CMK (cell line): Measurements from ENCODE around the gene GGT6.

Source experiments
- DNase-seq: peaks from one replicate; pipeline ENCODE4 v3.0.0-alpha.2; 2010; ENCODE audit warnings: low read depth

Gene GGT6

GRCh38 chr17:4551796-4552525 lies 8.4 kb downstream of the GGT6 start:
- no peak for DNase-seq

GRCh38 chr17:4551141-4551540 lies 9.2 kb downstream of the GGT6 start:
- DNase-seq, result no peak

DNA sequence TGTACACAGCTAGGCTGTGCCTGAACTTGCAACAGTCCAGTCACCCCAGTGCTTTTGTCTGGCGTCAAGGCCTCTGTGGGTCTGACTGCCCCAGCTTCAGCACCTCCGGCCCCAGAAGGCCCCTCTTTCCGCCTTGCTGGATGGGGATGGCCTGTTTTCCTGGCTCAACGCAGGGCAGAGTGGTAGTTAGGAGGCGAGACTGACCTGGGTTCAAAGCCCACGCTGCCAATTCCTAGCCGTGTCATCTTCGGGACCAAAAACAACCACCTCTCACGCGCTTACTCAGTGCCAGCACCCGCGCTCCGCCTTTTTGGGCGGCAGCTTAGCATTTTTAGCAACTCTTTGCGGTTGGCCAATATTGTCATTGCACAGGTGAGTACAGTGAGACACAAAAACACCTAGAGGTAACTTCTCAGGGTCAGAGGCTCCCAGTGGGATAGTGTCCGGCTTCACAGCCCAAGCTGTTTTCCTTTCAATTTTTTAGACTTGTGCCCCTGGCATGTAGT lies 9.8 kb downstream of the GGT6 start:
- DNase-seq, result no peak

- no peak for DNase-seq
Measured at GRCh38 chr17:4549781-4550533, 10.4 kb downstream of the GGT6 start.

GRCh38 chr17:4548721-4549531 lies 11.5 kb downstream of the GGT6 start:
- DNase-seq, result no peak

DNA sequence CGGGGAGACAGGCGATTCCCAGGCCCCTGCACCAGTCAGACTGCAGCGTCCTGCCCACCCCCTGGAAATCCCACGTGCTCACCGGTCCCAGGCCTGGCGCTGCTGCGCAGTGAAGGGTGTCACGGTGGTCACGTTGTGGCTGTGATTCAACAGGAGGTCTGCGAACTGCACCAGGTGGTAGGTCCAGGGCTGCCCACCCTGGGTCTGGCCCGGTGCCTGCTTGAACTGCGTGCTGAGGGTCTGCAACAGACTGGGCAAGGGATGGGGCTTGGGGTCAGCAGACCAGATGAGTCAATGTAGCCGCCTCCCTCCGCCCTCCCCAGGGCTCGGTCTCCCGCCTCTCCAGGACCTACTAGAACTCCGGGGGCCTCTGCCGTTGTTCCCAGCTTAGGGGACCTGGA lies 12.3 kb downstream of the GGT6 start:
- no peak for DNase-seq

GRCh38 chr17:4547118-4547906 lies 13.1 kb downstream of the GGT6 start:
- no peak for DNase-seq

DNA sequence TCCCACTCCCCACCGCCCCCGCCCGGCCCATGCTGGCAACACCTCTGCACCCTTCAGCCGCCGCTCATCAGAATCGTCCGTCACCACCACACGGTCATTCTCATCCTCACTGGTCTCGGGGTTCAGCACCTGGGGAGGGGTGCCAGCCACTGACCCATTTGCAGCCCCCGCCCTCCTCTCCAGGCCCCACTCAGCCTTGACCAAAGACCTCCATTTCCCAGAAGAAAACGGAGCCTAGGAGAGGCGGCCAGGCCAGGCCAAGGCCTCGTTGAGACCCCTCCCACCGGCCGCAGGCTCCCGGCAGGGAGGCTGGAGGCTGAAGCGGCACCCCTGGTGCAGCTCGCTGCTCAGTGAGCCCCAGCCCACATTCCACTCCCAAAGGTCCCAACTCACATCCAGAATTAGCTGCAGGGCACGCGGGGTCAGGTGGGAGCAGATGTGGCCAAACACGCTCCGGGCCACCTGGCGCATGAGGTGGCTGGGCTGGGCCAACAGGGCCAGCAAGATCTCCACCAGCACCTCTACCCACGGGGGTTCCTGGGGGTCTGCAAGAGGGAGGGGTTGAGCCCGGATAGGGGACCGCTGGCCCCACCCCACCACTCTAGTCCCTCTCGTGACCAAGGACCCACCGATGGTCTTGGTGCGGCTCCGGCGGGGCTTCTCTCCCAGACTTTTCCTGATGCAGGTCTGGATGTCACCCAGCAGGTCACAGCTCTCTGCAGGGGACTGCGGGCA lies 15.0 kb downstream of the GGT6 start:
- DNase-seq, result no peak

GRCh38 chr17:4544951-4545216 lies 15.5 kb downstream of the GGT6 start:
- DNase-seq, result no peak

DNA sequence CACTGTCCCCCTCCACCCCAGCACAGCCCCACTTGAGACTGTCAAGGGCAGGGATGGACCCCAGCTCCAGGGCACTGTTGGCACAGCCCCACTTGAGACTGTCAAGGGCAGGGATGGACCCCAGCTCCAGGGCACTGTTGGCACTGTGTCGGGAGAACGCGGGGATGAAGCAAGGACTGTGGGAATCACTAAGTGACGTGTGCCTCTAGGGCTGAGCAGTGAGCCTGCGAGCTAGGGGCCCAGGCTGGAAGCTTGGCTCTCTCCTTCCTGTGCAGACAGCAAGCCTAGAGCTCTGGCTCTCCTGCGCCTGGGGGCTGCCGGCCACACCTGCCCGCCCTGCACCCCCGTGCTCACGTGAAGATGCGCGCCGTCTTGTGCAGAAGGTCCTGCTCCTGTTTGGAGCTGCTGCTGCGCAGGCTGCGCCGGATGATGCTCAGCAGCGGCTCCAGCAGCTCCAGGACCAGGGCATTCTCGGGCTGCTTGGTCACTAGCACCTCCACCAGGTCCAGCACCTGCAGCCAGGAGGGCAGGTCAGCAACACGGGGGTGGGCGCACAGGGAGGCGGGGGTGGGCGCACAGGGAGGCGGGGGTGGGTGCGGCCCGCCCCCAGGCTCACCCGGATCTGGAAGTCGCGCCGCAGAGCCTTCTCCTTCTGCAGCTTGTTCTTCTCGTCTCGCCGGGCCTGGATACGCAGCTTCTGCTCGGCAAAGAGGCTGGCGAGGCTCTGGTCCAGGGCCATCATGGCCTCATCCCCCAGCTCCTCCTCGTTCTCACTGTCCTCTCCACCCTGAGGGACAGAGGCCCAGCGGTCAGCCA lies 16.0 kb downstream of the GGT6 start:
- DNase-seq, result no peak

GRCh38 chr17:4543557-4544026 lies 16.8 kb downstream of the GGT6 start:
- no peak for DNase-seq

GRCh38 chr17:4542726-4543191 lies 17.6 kb downstream of the GGT6 start:
- DNase-seq, result no peak

DNA sequence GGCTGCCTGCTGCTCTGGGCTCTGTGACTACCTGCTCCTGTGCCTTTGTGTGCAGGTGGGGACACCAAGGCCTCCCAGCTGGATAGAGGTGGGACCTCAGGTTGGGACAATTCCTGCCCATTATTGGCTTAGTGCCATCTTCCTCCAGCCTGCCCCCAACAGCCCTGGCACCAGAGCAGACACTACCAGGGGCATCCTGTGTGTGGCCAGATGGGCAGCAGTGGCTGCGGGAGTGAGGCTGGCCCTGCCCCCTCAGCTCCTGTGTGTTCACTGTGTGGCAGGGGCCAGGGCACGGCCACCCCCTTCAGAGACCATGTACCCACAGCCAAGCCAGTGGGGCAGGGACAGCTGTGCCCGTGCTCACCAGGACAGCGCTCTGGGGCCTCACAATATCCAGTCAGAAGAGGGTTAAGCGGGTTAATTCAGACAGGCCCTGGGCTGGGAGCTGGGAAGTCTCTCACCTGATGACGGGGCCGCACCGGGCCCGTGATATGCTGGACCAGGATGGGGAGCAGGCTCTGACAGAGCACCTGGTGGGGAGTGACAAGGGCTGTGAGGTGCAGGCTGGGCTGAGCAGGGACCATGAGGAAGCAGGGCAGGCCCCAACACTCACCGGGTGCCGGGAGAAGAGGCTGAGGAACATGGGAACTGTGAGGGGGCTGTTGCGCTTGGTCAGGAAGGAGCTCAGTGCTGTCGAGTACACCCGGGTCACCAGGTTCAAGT lies 18.2 kb downstream of the GGT6 start:
- DNase-seq, result no peak

GRCh38 chr17:4541328-4542002 lies 18.9 kb downstream of the GGT6 start:
- DNase-seq, result no peak

- no peak for DNase-seq
Measured at GRCh38 chr17:4540687-4541327, 19.6 kb downstream of the GGT6 start.

GRCh38 chr17:4540224-4540651 lies 20.1 kb downstream of the GGT6 start:
- no peak for DNase-seq

DNA sequence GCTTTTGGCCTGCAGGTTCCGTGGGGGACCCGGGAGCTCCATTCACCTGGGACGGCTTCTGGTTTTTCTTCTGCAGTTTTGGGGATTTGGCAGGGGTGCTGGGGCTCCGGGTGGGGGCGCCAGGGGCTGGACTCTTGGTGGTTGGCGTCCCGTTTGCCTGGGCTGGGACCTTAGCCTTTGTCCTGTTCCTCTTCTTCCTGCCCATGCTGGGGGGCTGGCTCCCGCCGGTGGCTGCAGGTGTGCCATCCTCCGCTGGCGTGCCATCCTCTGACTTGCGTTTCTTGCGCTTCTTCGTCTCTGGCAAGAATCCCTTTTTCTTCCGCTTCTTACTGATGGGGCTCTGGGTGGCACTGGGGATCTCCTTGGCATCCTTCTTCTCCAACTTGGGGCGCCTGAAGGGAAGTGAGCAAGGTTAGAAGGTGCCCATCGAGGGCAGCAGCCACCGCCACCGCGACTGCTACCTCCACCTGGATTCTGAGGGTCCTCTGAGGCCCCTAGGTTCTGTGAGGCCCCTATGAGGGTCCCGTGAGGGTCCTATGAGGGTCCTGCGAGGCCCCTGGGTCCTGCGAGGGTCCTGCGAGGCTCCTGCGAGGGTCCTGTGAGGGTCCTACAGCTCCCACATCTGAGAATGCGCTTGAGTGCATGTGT lies 20.7 kb downstream of the GGT6 start:
- no peak for DNase-seq

- DNase-seq, result no peak
Measured at GRCh38 chr17:4539025-4539424, 21.4 kb downstream of the GGT6 start.
